Loucy (cell line): ENCODE data around the gene ADISSP.

Experiments used
- H2AFZ ChIP-seq: fragments of 200-600 bp; sonication (generic); 2 replicates; pipeline ENCODE4 v1.6.0; 2016; ENCODE audit warnings: antibody characterized with exemption, mild to moderate bottlenecking, low read length, moderate library complexity
- H3F3A ChIP-seq: fragments of 200-600 bp; 2 replicates; pipeline ENCODE4 v1.6.0; 2016; ENCODE audit warnings: antibody characterized with exemption, low read depth, mild to moderate bottlenecking
- H3K27me3 ChIP-seq: fragments of 200-600 bp; sonication (generic); 2 replicates; pipeline ENCODE4 v1.6.1; 2014; ENCODE audit warnings: low read length, mild to moderate bottlenecking; ENCODE audit not compliant: insufficient read depth, poor library complexity, severe bottlenecking
- H3K36me3 ChIP-seq: fragments of 200-600 bp; sonication (generic); 2 replicates; pipeline ENCODE4 v1.6.1; 2016; ENCODE audit warnings: low read length; ENCODE audit not compliant: insufficient read depth
- H3K4me1 ChIP-seq: fragments of 200-600 bp; sonication (generic); 2 replicates; pipeline ENCODE4 v1.5.1; 2014; ENCODE audit warnings: low read length, mild to moderate bottlenecking; ENCODE audit not compliant: insufficient read depth, poor library complexity, severe bottlenecking
- H3K4me2 ChIP-seq: fragments of 200-600 bp; sonication (generic); 2 replicates; pipeline ENCODE4 v1.6.0; 2014; ENCODE audit warnings: antibody characterized with exemption, low read length, low read depth, mild to moderate bottlenecking; ENCODE audit not compliant: poor library complexity, severe bottlenecking
- H3K4me3 ChIP-seq: fragments of 200-600 bp; sonication (generic); 2 replicates; pipeline ENCODE4 v1.5.1; 2014; ENCODE audit warnings: low read length, mild to moderate bottlenecking, mixed read lengths; ENCODE audit not compliant: poor library complexity, severe bottlenecking
- H3K79me2 ChIP-seq: fragments of 200-600 bp; sonication (generic); 2 replicates; pipeline ENCODE4 v1.6.1; 2014; ENCODE audit warnings: low read length; ENCODE audit not compliant: insufficient read depth
- H3K9ac ChIP-seq: fragments of 200-600 bp; sonication (generic); 2 replicates; pipeline ENCODE4 v1.6.0; 2014; ENCODE audit warnings: mild to moderate bottlenecking, low read depth, low read length, moderate library complexity; ENCODE audit not compliant: poor library complexity, severe bottlenecking
- H3K9me2 ChIP-seq: fragments of 200-600 bp; sonication (generic); replicated peaks from 2 replicates; pipeline ENCODE4 v1.6.1; 2016; ENCODE audit warnings: low read depth, low read length, mixed read lengths
- H3K9me3 ChIP-seq: fragments of 200-600 bp; sonication (generic); 2 replicates; pipeline ENCODE4 v1.6.1; 2014; ENCODE audit warnings: mild to moderate bottlenecking, antibody characterized with exemption, low read length, low read depth; ENCODE audit not compliant: insufficient read depth
- H4K20me1 ChIP-seq: fragments of 200-600 bp; sonication (generic); 2 replicates; pipeline ENCODE4 v1.6.0; 2014; ENCODE audit warnings: antibody characterized with exemption, low read length, mild to moderate bottlenecking; ENCODE audit not compliant: insufficient read depth, poor library complexity, severe bottlenecking
- CTCF ChIP-seq: fragments of 200-600 bp; sonication (generic); conservative IDR thresholded peaks from 2 replicates; pipeline ENCODE4 v1.5.1; 2014; ENCODE audit warnings: mild to moderate bottlenecking, antibody characterized with exemption, low read length
- EZH2phosphoT487 ChIP-seq: fragments of 200-600 bp; IDR thresholded peaks from 2 replicates; pipeline ENCODE4 v1.6.1; 2018; ENCODE audit warnings: antibody characterized with exemption, mild to moderate bottlenecking, moderate library complexity, borderline replicate concordance

ADISSP gene

DNA sequence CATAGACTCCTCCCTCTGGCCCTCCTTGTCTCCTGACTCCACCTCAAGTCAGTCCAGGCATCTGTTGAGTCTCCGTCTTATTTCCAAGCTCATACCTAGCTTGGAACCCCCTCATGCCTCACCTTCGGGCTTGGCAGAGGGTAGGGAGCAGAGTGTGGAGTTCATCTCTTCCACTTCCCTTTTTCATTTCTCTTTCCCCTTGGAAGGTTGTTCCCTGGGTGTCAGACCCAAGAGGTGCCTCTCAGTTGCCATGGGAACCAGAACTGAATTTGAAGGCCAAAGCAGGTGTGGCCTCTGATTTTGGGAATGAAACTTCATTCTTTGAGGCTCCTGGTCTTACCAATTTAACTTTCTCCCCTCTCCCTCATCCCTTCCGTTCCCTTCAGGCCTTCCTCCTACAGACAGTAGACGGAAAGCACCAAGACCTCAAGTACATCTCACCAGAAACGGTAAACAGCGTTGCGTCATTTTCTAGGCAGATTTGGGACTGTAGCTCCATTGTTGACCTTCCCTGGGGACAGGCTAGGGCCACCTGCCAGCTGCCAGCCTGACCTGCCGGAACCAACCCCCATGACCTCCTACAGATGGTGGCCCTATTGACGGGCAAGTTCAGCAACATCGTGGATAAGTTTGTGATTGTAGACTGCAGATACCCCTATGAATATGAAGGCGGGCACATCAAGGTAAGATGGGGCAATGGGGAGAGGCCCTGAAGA, 35.1 kb upstream of the ADISSP start:
- H3K4me1 ChIP-seq: peaks cover 23% of the 10 kb centered on the region

DNA sequence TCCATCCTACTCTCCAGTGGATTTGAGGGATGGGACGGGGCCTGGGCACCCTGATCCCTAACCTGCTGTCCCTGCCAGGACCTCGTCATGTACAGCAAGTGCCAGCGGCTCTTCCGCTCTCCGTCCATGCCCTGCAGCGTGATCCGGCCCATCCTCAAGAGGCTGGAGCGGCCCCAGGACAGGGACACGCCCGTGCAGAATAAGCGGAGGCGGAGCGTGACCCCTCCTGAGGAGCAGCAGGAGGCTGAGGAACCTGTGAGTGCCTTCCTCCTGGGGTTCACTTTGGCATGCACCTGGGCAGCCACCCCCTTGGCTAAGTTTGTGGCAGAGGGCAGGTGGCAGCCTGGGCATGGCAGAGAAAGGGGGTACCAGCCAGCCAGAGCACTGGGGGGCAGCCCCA, 34.3 kb upstream of the ADISSP start:
- H3K4me1 ChIP-seq: peaks cover 30% of the 10 kb centered on the region
- H3K36me3 ChIP-seq: peaks cover 57% of the 10 kb centered on the region; the same call in 1 of the 2 replicates
- peaks cover 1% of the 10 kb centered on the region; the same call in 1 of the 2 replicates for H3F3A ChIP-seq
- no peak overlapping the region for H3K4me3 ChIP-seq
- H3K4me2 ChIP-seq: no peak overlapping the region
- TF ChIP-seq EZH2phosphoT487 (no peak), CTCF (no peak)
- H4K20me1 ChIP-seq: peaks cover 27% of the 10 kb centered on the region
- H3K9ac ChIP-seq: no peak overlapping the region
- peaks cover 47% of the 10 kb centered on the region for H3K79me2 ChIP-seq
- H3K9me2 ChIP-seq: no peaks in the 10 kb centered on the region
- no peak overlapping the region for H2AFZ ChIP-seq
- no peaks in the 10 kb centered on the region for H3K9me3 ChIP-seq
- H3K27me3 ChIP-seq: no peaks in the 10 kb centered on the region

More for the DNA sequence above, 35.1 kb upstream of the ADISSP start:
- Histone ChIP-seq H3K9ac (no peak overlapping the region), H3K79me2 (peaks cover 39% of the 10 kb centered on the region), H3K4me2 (no peak overlapping the region), H3F3A (peaks cover 5% of the 10 kb centered on the region; the same call in 1 of the 2 replicates), H3K36me3 (peaks cover 57% of the 10 kb centered on the region; the same call in 1 of the 2 replicates), H3K9me2 (no peaks in the 10 kb centered on the region), H3K27me3 (no peaks in the 10 kb centered on the region), H2AFZ (no peak overlapping the region), H3K9me3 (no peaks in the 10 kb centered on the region), H4K20me1 (peaks cover 24% of the 10 kb centered on the region), H3K4me3 (no peak overlapping the region)
- no peak for TF ChIP-seq EZH2phosphoT487
- TF ChIP-seq CTCF: no peak

DNA sequence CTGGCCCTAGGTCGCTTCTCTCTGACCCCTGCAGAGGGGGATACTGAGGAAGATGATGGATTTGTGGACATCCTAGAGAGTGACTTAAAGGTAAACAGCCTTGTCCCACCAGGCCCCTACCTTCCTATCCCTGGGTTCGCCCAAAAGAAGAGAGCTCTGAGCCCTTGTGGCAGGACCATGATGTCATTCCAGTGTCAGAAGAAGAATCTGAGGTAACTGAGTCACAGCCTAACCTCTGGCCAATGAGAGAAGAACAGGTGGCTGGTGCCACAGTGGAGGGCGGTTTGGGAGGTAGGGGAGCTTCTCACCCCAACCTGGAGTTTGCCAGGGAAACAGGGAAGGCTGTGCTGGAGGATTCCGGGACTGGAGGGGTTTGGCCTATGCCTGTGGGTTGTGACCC, 33.7 kb upstream of the ADISSP start:
- TF ChIP-seq CTCF: no peak
- TF ChIP-seq EZH2phosphoT487: no peak
- Histone ChIP-seq H3K9me3 (no peaks in the 10 kb centered on the region), H3F3A (no peaks in the 10 kb centered on the region), H3K79me2 (peaks cover 53% of the 10 kb centered on the region), H4K20me1 (peaks cover 31% of the 10 kb centered on the region), H3K9me2 (no peaks in the 10 kb centered on the region), H3K4me2 (no peak overlapping the region), H3K4me1 (peaks cover 33% of the 10 kb centered on the region), H3K36me3 (peaks cover 57% of the 10 kb centered on the region; the same call in 1 of the 2 replicates), H3K9ac (no peak overlapping the region), H3K27me3 (no peaks in the 10 kb centered on the region), H2AFZ (no peak overlapping the region), H3K4me3 (no peak overlapping the region)
